GM12878 (cell line): ENCODE data around the gene IER3IP1. TPM values are rescaled to one million over a fixed set of nuclear protein-coding genes. Genes with fewer than 3 reads are reported as not detected.

ENCODE experiments used
- BRCA1 ChIP-seq: IDR thresholded peaks from 2 replicates; pipeline ENCODE4 v1.6.1; 2011; ENCODE audit warnings: low read depth, low read length, improper control_type of control experiment
- MTA3 ChIP-seq: IDR thresholded peaks from 2 replicates; pipeline ENCODE4 v1.6.1; 2012; ENCODE audit warnings: low read length, inconsistent platforms, borderline replicate concordance
- NR2F1 ChIP-seq: fragments of 450-650 bp; conservative IDR thresholded peaks from 2 replicates; pipeline ENCODE4 v1.6.1; 2017; ENCODE audit warnings: mild to moderate bottlenecking
- polyA plus RNA-seq, 11 experiments: library from polyadenylated mRNA; depleted of rRNA in 4 of 11; unstranded in 6 of 11; stranded (reverse) in 5 of 11; fragments of >200 nt; fragmentation: Nextera tagmentation in 4 of 11; fragmentation: Illumina TruSeq in 1 of 11; extraction: Ambion mirVana in 4 of 11; extraction: Trizol in 1 of 11; gene quantifications; 1 replicate in 1 of 11; 2 replicates in 10 of 11; pipeline versions ENCODE4 v1.2.1 to v1.2.3, GENCODE V29; 2011 to 2016; ENCODE audit warnings: inconsistent platforms in 2 of 11, missing spikeins in 2 of 11, low read depth in 1 of 11
- small RNA-seq: library from RNA; depleted of rRNA; stranded (forward); fragments of <200 nt; gene quantifications from one replicate; pipeline ENCODE3, GENCODE V24; 2014
- total RNA-seq, 4 experiments: library from RNA; depleted of rRNA in 3 of 4; stranded (reverse); fragments of >200 nt in 3 of 4; fragmentation: Illumina TruSeq in 1 of 4; extraction: Trizol in 1 of 4; gene quantifications; 2 replicates each; pipeline versions ENCODE4 v1.2.1 to v1.2.3, GENCODE V29; 2013 to 2021
- TF ChIP-seq, protein P1 (sequence below): fragments of 150-350 bp; IDR thresholded peaks from 2 replicates; pipeline ENCODE4 v1.6.1; 2016; ENCODE audit warnings: low read depth, low read length

IER3IP1 gene
- total and polyA plus RNA-seq, 10 of the 15 experiments (the other 5 are each of a cell fraction or from before 2014, with no cell fraction given) = 7.9 to 40.9 (median 28.1) TPM

DNA sequence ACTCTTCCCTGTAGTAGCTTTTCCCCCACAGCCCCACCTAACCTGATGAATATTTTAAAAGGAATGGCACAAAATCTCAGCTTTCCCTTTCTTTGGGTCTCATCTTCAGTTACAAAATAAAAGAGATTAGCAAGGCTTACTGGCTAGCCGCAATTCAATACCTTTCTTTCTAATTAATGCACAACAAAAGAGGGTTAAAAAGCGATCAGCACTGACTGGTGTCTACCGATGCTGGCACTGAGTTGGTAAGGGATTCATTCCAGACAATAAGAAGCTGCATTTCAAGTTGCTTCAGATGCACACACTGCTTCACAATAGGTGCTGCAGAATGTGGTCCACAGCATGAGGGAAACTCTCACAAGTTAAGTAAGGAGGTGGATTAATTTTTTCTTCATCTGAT is 67.8 kb downstream of the IER3IP1 start (continued):
- TF ChIP-seq, protein P1, sequence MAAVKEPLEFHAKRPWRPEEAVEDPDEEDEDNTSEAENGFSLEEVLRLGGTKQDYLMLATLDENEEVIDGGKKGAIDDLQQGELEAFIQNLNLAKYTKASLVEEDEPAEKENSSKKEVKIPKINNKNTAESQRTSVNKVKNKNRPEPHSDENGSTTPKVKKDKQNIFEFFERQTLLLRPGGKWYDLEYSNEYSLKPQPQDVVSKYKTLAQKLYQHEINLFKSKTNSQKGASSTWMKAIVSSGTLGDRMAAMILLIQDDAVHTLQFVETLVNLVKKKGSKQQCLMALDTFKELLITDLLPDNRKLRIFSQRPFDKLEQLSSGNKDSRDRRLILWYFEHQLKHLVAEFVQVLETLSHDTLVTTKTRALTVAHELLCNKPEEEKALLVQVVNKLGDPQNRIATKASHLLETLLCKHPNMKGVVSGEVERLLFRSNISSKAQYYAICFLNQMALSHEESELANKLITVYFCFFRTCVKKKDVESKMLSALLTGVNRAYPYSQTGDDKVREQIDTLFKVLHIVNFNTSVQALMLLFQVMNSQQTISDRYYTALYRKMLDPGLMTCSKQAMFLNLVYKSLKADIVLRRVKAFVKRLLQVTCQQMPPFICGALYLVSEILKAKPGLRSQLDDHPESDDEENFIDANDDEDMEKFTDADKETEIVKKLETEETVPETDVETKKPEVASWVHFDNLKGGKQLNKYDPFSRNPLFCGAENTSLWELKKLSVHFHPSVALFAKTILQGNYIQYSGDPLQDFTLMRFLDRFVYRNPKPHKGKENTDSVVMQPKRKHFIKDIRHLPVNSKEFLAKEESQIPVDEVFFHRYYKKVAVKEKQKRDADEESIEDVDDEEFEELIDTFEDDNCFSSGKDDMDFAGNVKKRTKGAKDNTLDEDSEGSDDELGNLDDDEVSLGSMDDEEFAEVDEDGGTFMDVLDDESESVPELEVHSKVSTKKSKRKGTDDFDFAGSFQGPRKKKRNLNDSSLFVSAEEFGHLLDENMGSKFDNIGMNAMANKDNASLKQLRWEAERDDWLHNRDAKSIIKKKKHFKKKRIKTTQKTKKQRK = no peak
- no peak for TF ChIP-seq NR2F1
- no peak for TF ChIP-seq BRCA1
- TF ChIP-seq MTA3 = no peak

Small RNA genes within 50 kb of the gene (small RNA-seq; reads per million reads assigned to genes)
- gene AC012254.4 = not detected

Other genes starting within 250 kb of the IER3IP1 start
- gene ELOA2, start 140.7 kb downstream of the IER3IP1 start, total RNA-seq (2014; rRNA removed) = not detected in 2 replicates
- not detected in 2 replicates for gene ELOA2, start 140.7 kb downstream of the IER3IP1 start, total RNA-seq (2014; rRNA removed; fragmentation: Illumina TruSeq; extraction: Trizol)
- gene ELOA2, start 140.7 kb downstream of the IER3IP1 start, total RNA-seq (2021) = not detected in 2 replicates
- gene ELOA2, start 140.7 kb downstream of the IER3IP1 start, polyA plus RNA-seq (2011; rRNA removed) = not detected in 2 replicates
- not detected in 2 replicates for gene ELOA2, start 140.7 kb downstream of the IER3IP1 start, polyA plus RNA-seq (2014; fragmentation: Illumina TruSeq; extraction: Trizol)
- not detected for gene ELOA2, start 140.7 kb downstream of the IER3IP1 start, polyA plus RNA-seq (2014; fragmentation: Nextera tagmentation; extraction: Ambion mirVana)
- not detected in 2 replicates for gene ELOA2, start 140.7 kb downstream of the IER3IP1 start, polyA plus RNA-seq (2014; rRNA removed)
- not detected for gene ELOA2, start 140.7 kb downstream of the IER3IP1 start, polyA plus RNA-seq (2016; fragmentation: Nextera tagmentation; extraction: Ambion mirVana)
- 13.7 TPM in 2 replicates for gene HDHD2, start 25.9 kb downstream of the IER3IP1 start, total RNA-seq (2014; rRNA removed)
- 18.9 and 19.3 TPM in 2 replicates for gene HDHD2, start 25.9 kb downstream of the IER3IP1 start, total RNA-seq (2014; rRNA removed; fragmentation: Illumina TruSeq; extraction: Trizol)
- gene HDHD2, start 25.9 kb downstream of the IER3IP1 start, total RNA-seq (2021) = 21.0 and 23.5 TPM in 2 replicates
- gene HDHD2, start 25.9 kb downstream of the IER3IP1 start, polyA plus RNA-seq (2011; rRNA removed) = 16.1 and 25.4 TPM in 2 replicates
- 20.3 and 23.3 TPM in 2 replicates for gene HDHD2, start 25.9 kb downstream of the IER3IP1 start, polyA plus RNA-seq (2014; fragmentation: Illumina TruSeq; extraction: Trizol)
- 10 to 100 TPM in 1 of 2 experiments, 1 to 10 TPM in 1; 4.6 to 14.9 TPM for gene HDHD2, start 25.9 kb downstream of the IER3IP1 start, polyA plus RNA-seq (2014; fragmentation: Nextera tagmentation; extraction: Ambion mirVana)
- 8.7 and 11.3 TPM in 2 replicates for gene HDHD2, start 25.9 kb downstream of the IER3IP1 start, polyA plus RNA-seq (2014; rRNA removed)
- gene HDHD2, start 25.9 kb downstream of the IER3IP1 start, polyA plus RNA-seq (2016; fragmentation: Nextera tagmentation; extraction: Ambion mirVana) = 10 to 100 TPM; 23.0 to 29.1 TPM
- gene SKOR2, start 75.3 kb upstream of the IER3IP1 start, total RNA-seq (2014; rRNA removed) = not detected in 2 replicates
- gene SKOR2, start 75.3 kb upstream of the IER3IP1 start, total RNA-seq (2014; rRNA removed; fragmentation: Illumina TruSeq; extraction: Trizol) = not detected in 2 replicates
- not detected in 2 replicates for gene SKOR2, start 75.3 kb upstream of the IER3IP1 start, total RNA-seq (2021)
- gene SKOR2, start 75.3 kb upstream of the IER3IP1 start, polyA plus RNA-seq (2011; rRNA removed) = not detected in 2 replicates
- not detected in 2 replicates for gene SKOR2, start 75.3 kb upstream of the IER3IP1 start, polyA plus RNA-seq (2014; fragmentation: Illumina TruSeq; extraction: Trizol)
- gene SKOR2, start 75.3 kb upstream of the IER3IP1 start, polyA plus RNA-seq (2014; fragmentation: Nextera tagmentation; extraction: Ambion mirVana) = not detected
- not detected in 2 replicates for gene SKOR2, start 75.3 kb upstream of the IER3IP1 start, polyA plus RNA-seq (2014; rRNA removed)
- not detected for gene SKOR2, start 75.3 kb upstream of the IER3IP1 start, polyA plus RNA-seq (2016; fragmentation: Nextera tagmentation; extraction: Ambion mirVana)